ENCODE results near the gene PSTPIP1. TPM values are rescaled to one million over a fixed set of nuclear protein-coding genes. Genes with fewer than 3 reads are reported as not detected.
A peak's percentile ranks its signal among the peaks of the same experiment; 100 is the strongest.

Gene PSTPIP1
- total and polyA plus RNA-seq, 10 of the 15 experiments (the other 5 are each of a cell fraction or from before 2014, with no cell fraction given) = 0.50 to 29.3 (median 14.5) TPM

DNA sequence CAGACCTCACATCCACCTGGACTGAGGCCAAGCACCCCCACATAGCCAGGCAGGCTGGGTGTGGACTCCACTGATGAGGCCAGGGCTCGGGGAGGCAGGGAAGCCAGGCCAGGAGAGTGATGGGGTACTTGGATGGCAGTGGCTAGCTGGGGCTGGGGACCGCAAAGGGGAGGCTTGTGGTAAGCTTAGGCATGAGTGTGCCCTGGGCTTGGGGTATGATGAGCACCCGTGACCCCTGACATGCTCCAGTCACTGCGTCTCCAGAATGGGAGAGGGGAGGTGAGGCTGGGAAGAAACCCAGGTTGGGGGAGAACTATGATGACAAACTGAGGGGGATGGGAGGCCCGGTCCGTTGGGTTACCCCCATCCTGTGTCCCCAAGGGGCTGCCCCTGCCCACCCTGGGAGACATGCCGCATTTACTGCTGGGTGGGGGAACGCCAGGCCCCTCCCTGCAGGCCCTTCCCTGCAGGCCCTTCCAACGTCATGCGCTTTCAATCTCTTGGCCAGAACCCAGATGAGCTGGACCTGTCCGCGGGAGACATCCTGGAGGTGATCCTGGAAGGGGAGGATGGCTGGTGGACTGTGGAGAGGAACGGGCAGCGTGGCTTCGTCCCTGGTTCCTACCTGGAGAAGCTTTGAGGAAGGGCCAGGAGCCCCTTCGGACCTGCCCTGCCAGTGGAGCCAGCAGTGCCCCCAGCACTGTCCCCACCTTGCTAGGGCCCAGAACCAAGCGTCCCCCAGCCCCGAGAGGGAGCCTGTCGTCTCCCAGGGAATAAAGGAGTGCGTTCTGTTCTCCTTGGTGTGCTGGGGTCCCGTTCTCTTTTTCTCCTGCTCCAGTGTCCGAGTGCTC, 41.8 kb downstream of the PSTPIP1 start:
- FAIRE-seq (no peak), ATAC-seq (no peak), DNase-seq (ENCODE audit: low read depth, low spot score) (no peak)
- Histone ChIP-seq H3K4me3 (no peak overlapping the region), H3K4me1 (ENCODE audit: control insufficient read depth, insufficient read depth, low read length) (no peaks in the 10 kb centered on the region), H3K9ac (ENCODE audit: control insufficient read depth, insufficient read depth, low read length) (no peak overlapping the region), H3K9me3 (replicated peaks; ENCODE audit: control insufficient read depth, insufficient read depth, low read length) (no peaks in the 10 kb centered on the region; the same call in 2 of the 3 replicates), H3K27me3 (replicated peaks in 1 of 2; ENCODE audit: control insufficient read depth in 2 of 2, insufficient read depth in 2 of 2, low read length in 1 of 2) (no peaks in the 10 kb centered on the region), H3K27ac (ENCODE audit: control insufficient read depth, insufficient read depth) (no peak overlapping the region), H3K4me2 (ENCODE audit: control insufficient read depth, insufficient read depth) (no peak overlapping the region), H3K79me2 (ENCODE audit: control insufficient read depth, insufficient read depth, low read length) (no peaks in the 10 kb centered on the region), H2AFZ (ENCODE audit: control insufficient read depth, low read depth, low read length) (no peak overlapping the region), H3K36me3 (ENCODE audit: control insufficient read depth in 2 of 2, insufficient read depth in 2 of 2, low read length in 1 of 2) (peaks cover 0 to 4% of the 10 kb centered on the region in 2 experiments; a peak in 3 of 4 replicates), H4K20me1 (ENCODE audit: control insufficient read depth, insufficient read depth) (no peaks in the 10 kb centered on the region)
- no TSS peak for BruUV-seq (replicated peaks)
- ChIA-PET POLR2A (no interaction called here), SMC1A (ENCODE audit: uncharacterized antibody, unreplicated experiment) (interaction anchor here (22.2 kb wide), 1 partner anchor 63 kb away, joined by 375 read pairs; no protein-coding TSS in a partner anchor), CTCF (interaction anchor here (0.6 to 17.4 kb wide), 4 partner anchors 14 to 74 kb away, joined by 3 to 483 read pairs (median 11); no protein-coding TSS in a partner anchor), RAD21 (ENCODE audit: unreplicated experiment) (interaction anchor here (1.3 to 9.5 kb wide), 2 partner anchors 63 to 66 kb away, joined by 3 to 189 read pairs; no protein-coding TSS in a partner anchor)
- no peak for TF ChIP-seq CHD1 (IDR thresholded peaks at IDR 0.05; ENCODE audit: low read depth, low read length)
- TF ChIP-seq POLR2A (IDR thresholded peaks at IDR 0.05; ENCODE audit: low read depth, low read length) = peak; percentile 57; the same call in 1 of the 2 replicates
- TF ChIP-seq, protein P1, sequence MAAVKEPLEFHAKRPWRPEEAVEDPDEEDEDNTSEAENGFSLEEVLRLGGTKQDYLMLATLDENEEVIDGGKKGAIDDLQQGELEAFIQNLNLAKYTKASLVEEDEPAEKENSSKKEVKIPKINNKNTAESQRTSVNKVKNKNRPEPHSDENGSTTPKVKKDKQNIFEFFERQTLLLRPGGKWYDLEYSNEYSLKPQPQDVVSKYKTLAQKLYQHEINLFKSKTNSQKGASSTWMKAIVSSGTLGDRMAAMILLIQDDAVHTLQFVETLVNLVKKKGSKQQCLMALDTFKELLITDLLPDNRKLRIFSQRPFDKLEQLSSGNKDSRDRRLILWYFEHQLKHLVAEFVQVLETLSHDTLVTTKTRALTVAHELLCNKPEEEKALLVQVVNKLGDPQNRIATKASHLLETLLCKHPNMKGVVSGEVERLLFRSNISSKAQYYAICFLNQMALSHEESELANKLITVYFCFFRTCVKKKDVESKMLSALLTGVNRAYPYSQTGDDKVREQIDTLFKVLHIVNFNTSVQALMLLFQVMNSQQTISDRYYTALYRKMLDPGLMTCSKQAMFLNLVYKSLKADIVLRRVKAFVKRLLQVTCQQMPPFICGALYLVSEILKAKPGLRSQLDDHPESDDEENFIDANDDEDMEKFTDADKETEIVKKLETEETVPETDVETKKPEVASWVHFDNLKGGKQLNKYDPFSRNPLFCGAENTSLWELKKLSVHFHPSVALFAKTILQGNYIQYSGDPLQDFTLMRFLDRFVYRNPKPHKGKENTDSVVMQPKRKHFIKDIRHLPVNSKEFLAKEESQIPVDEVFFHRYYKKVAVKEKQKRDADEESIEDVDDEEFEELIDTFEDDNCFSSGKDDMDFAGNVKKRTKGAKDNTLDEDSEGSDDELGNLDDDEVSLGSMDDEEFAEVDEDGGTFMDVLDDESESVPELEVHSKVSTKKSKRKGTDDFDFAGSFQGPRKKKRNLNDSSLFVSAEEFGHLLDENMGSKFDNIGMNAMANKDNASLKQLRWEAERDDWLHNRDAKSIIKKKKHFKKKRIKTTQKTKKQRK (IDR thresholded peaks at IDR 0.05; ENCODE audit: low read depth, low read length) = no peak
- TF ChIP-seq, protein P2, sequence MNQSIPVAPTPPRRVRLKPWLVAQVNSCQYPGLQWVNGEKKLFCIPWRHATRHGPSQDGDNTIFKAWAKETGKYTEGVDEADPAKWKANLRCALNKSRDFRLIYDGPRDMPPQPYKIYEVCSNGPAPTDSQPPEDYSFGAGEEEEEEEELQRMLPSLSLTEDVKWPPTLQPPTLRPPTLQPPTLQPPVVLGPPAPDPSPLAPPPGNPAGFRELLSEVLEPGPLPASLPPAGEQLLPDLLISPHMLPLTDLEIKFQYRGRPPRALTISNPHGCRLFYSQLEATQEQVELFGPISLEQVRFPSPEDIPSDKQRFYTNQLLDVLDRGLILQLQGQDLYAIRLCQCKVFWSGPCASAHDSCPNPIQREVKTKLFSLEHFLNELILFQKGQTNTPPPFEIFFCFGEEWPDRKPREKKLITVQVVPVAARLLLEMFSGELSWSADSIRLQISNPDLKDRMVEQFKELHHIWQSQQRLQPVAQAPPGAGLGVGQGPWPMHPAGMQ (IDR thresholded peaks at IDR 0.05; ENCODE audit: borderline replicate concordance) = no peak
- WGBS (ENCODE audit: insufficient coverage, insufficient replicate concordance, low lambda C conversion rate, missing lambda C conversion rate) = 90% methylated on average over 19 of the region's 22 CpGs
- intact Hi-C loops (cut with micrococcal nuclease; ENCODE audit: unreplicated experiment) (no loop called here), in situ Hi-C loops (cut with MboI) (no loop called here)
